CD4-positive, alpha-beta memory T cell (primary cell): ENCODE measurements around the gene SPATS2L. TPM values are rescaled to one million over a fixed set of nuclear protein-coding genes. Genes with fewer than 3 reads are reported as not detected.
A peak's percentile ranks its signal among the peaks of the same experiment; 100 is the strongest.

Source experiments
- CTCF ChIA-PET: fragments of 350-600 bp; sonication (Branson Sonifier 250); formaldehyde crosslinking; loops from one replicate; lab custom pipeline; 2021; ENCODE audit warnings: inconsistent platforms; ENCODE audit not compliant: partially characterized antibody; lab: Charles Lee
- POLR2A ChIA-PET: fragments of 350-600 bp; sonication (Branson Sonifier 250); formaldehyde crosslinking; loops from one replicate; lab custom pipeline; 2021; ENCODE audit not compliant: partially characterized antibody; lab: Charles Lee
- DNase-seq, 5 donors: peaks; one replicate each; pipeline versions ENCODE4 v3.0.0 to v3.0.0-alpha.2; 2020 to 2022; ENCODE audit warnings: mixed read lengths in 1 of 5
- H3K27ac ChIP-seq: one replicate; pipeline ENCODE4 v1.7.0; 2013; ENCODE audit warnings: low read depth, low read length
- H3K27me3 ChIP-seq: 2 replicates; pipeline ENCODE4 v1.7.0; 2013; ENCODE audit warnings: mild to moderate bottlenecking, low read length, moderate library complexity; ENCODE audit not compliant: insufficient read depth
- H3K36me3 ChIP-seq: 2 replicates; pipeline ENCODE4 v1.7.0; 2013; ENCODE audit warnings: mild to moderate bottlenecking, low read length, moderate library complexity; ENCODE audit not compliant: insufficient read depth
- H3K4me1 ChIP-seq: 2 replicates; pipeline ENCODE4 v1.7.0; 2013; ENCODE audit warnings: mild to moderate bottlenecking, low read length, moderate library complexity; ENCODE audit not compliant: insufficient read depth
- H3K4me3 ChIP-seq, 2 donors: one replicate each; pipeline ENCODE4 v1.7.0; 2013; ENCODE audit warnings: low read length in 2 of 2, mild to moderate bottlenecking in 1 of 2
- H3K9me3 ChIP-seq, 2 donors: one replicate each; pipeline ENCODE4 v1.7.0; 2013; ENCODE audit warnings: low read length in 2 of 2, control low read depth in 1 of 2; ENCODE audit not compliant: control insufficient read depth in 1 of 2
- H3K27ac Mint-ChIP-seq, 7 donors: one replicate each; pipeline ENCODE4 v1.8.0; 2020 to 2021; ENCODE audit warnings: mixed read lengths in 7 of 7, mild to moderate bottlenecking in 6 of 7, inconsistent platforms in 3 of 7, moderate library complexity in 3 of 7
- H3K27me3 Mint-ChIP-seq, 2 donors: one replicate each; pipeline ENCODE4 v1.8.0; 2020 to 2021; ENCODE audit warnings: mixed read lengths in 2 of 2
- H3K36me3 Mint-ChIP-seq, 2 donors: one replicate each; pipeline ENCODE4 v1.8.0; 2020 to 2021; ENCODE audit warnings: mixed read lengths in 2 of 2, inconsistent platforms in 1 of 2, mild to moderate bottlenecking in 1 of 2
- H3K4me1 Mint-ChIP-seq, 4 donors: one replicate each; pipeline ENCODE4 v1.8.0; 2020 to 2021; ENCODE audit warnings: mixed read lengths in 4 of 4, mild to moderate bottlenecking in 1 of 4
- H3K4me3 Mint-ChIP-seq, 8 donors: one replicate each; pipeline ENCODE4 v1.8.0; 2020 to 2021; ENCODE audit warnings: mixed read lengths in 8 of 8, mild to moderate bottlenecking in 7 of 8, moderate library complexity in 6 of 8, inconsistent platforms in 3 of 8
- H3K9me3 Mint-ChIP-seq, 8 donors: one replicate each; pipeline ENCODE4 v1.8.0; 2020 to 2021; ENCODE audit warnings: mixed read lengths in 8 of 8, mild to moderate bottlenecking in 5 of 8, inconsistent platforms in 3 of 8, moderate library complexity in 1 of 8
- intact Hi-C: fragments of 100-400 bp; cut with micrococcal nuclease; formaldehyde crosslinking; loops from one replicate; pipeline ENCODE4 v1.15.1; 2023
- polyA plus RNA-seq, 2 donors: library from polyadenylated mRNA; unstranded; fragments of 300-500 nt; fragmentation: Illumina TruSeq; gene quantifications; one replicate each; pipeline ENCODE4 v1.2.3, GENCODE V29; 2021
- total RNA-seq, 2 experiments: library from RNA; stranded (reverse); gene quantifications; one replicate each; pipeline ENCODE4 v1.2.3, GENCODE V29; 2021

Gene SPATS2L
- total and polyA plus RNA-seq, 4 experiments from 2014 or later, result 5.2 to 6.6 (median 6.0) TPM

GRCh38 chr2:200373973-200374416 is 67.5 kb downstream of the SPATS2L start:
- Histone ChIP-seq H3K9me3 (no peaks in the 10 kb centered on the region), H3K27ac (peak overlapping the region; percentile 48), H3K4me3 (peak overlapping the region; percentile 31 to 34), H3K27me3 (no peaks in the 10 kb centered on the region), H3K36me3 (no peaks in the 10 kb centered on the region), H3K4me1 (peaks cover 47% of the 10 kb centered on the region)
- ChIA-PET CTCF (interaction anchor here (1.0 to 3.2 kb wide), 6 partner anchors 11 to 394 kb away, joined by 3 to 11 read pairs (median 4); no protein-coding TSS in a partner anchor), POLR2A (interaction anchor here (0.7 to 6.2 kb wide), 9 partner anchors 10 to 463 kb away, joined by 3 to 39 read pairs (median 3); partner anchors contain the start of genes C2orf69, SGO2 and SPATS2L)
- Mint-ChIP-seq H3K27me3 (no peaks in the 10 kb centered on the region), H3K36me3 (no peaks in the 10 kb centered on the region), H3K9me3 (no peaks in the 10 kb centered on the region), H3K4me1 (peaks cover 28 to 55% (median 43%) of the 10 kb centered on the region in 4 donors), H3K4me3 (peak overlapping the region; percentile 82 to 93 (median 86)), H3K27ac (peak overlapping the region; percentile 75 to 96 (median 94))
- intact Hi-C loops, result loop anchor here (1.0 to 10.0 kb wide), 4 partner anchors 9 to 1661 kb away; partner anchors contain the start of genes FZD7 and SPATS2L
- peak; percentile 52 to 62 (median 58) for DNase-seq

GRCh38 chr2:200376513-200377354 is 70.2 kb downstream of the SPATS2L start:
- peaks cover 55% of the 10 kb centered on the region for H3K4me1 ChIP-seq
- H3K4me3 Mint-ChIP-seq, result peak overlapping the region in 4 of 8 donors; percentile 17 to 63 (median 26)
- CTCF ChIA-PET, result interaction anchor here (1.1 to 3.2 kb wide), 5 partner anchors 10 to 397 kb away, joined by 3 to 11 read pairs (median 3); no protein-coding TSS in a partner anchor

GRCh38 chr2:200377355-200378336 is 71.2 kb downstream of the SPATS2L start:
- H3K36me3 Mint-ChIP-seq, result no peaks in the 10 kb centered on the region
- Histone ChIP-seq H3K36me3 (no peaks in the 10 kb centered on the region), H3K4me1 (peaks cover 55% of the 10 kb centered on the region), H3K9me3 (no peaks in the 10 kb centered on the region), H3K27me3 (no peaks in the 10 kb centered on the region), H3K27ac (no peak overlapping the region), H3K4me3 (no peak overlapping the region)
- no peak for DNase-seq
- H3K9me3 Mint-ChIP-seq, result no peaks in the 10 kb centered on the region
- peak overlapping the region in 3 of 7 donors; percentile 2 to 60 (median 10) for H3K27ac Mint-ChIP-seq
- peak overlapping the region in 1 of 8 donors; percentile 7 for H3K4me3 Mint-ChIP-seq
- intact Hi-C loops, result loop anchor here (10.0 kb wide), 1 partner anchor 1657 kb away; the partner anchor contains the start of gene FZD7
- POLR2A ChIA-PET, result interaction anchor here (6.2 kb wide), 1 partner anchor 90 kb away, joined by 39 read pairs; no protein-coding TSS in a partner anchor
- CTCF ChIA-PET, result interaction anchor here (0.9 to 3.2 kb wide), 3 partner anchors 93 to 398 kb away, joined by 3 to 11 read pairs (median 3); no protein-coding TSS in a partner anchor
- H3K27me3 Mint-ChIP-seq, result no peaks in the 10 kb centered on the region
- H3K4me1 Mint-ChIP-seq, result peaks cover 30 to 73% (median 56%) of the 10 kb centered on the region in 4 donors

More at GRCh38 chr2:200376513-200377354, 70.2 kb downstream of the SPATS2L start:
- Histone ChIP-seq H3K4me3 (no peak overlapping the region), H3K27ac (no peak overlapping the region), H3K27me3 (no peaks in the 10 kb centered on the region), H3K36me3 (no peaks in the 10 kb centered on the region), H3K9me3 (no peaks in the 10 kb centered on the region)
- Mint-ChIP-seq H3K27ac (peak overlapping the region in 6 of 7 donors; percentile 2 to 75 (median 52)), H3K27me3 (no peaks in the 10 kb centered on the region), H3K4me1 (peaks cover 30 to 74% (median 57%) of the 10 kb centered on the region in 4 donors), H3K9me3 (no peaks in the 10 kb centered on the region), H3K36me3 (no peaks in the 10 kb centered on the region)
- intact Hi-C loops, result loop anchor here (10.0 kb wide), 1 partner anchor 1658 kb away; the partner anchor contains the start of gene FZD7
- peak in 4 of 5 donors; percentile 23 to 28 (median 26) for DNase-seq
- POLR2A ChIA-PET, result interaction anchor here (6.2 kb wide), 1 partner anchor 91 kb away, joined by 39 read pairs; no protein-coding TSS in a partner anchor

GRCh38 chr2:200378652-200379290 is 72.3 kb downstream of the SPATS2L start:
- Mint-ChIP-seq H3K27me3 (no peaks in the 10 kb centered on the region), H3K4me3 (no peak overlapping the region), H3K27ac (peak overlapping the region in 4 of 7 donors; percentile 1 to 61 (median 44)), H3K9me3 (no peaks in the 10 kb centered on the region), H3K36me3 (no peaks in the 10 kb centered on the region), H3K4me1 (peaks cover 31 to 70% (median 55%) of the 10 kb centered on the region in 4 donors)
- H3K9me3 ChIP-seq, result no peaks in the 10 kb centered on the region
- no peak overlapping the region for H3K27ac ChIP-seq
- intact Hi-C loops, result loop anchor here (10.0 kb wide), 1 partner anchor 1656 kb away; the partner anchor contains the start of gene FZD7
- no peaks in the 10 kb centered on the region for H3K27me3 ChIP-seq
- H3K4me3 ChIP-seq, result no peak overlapping the region
- ChIA-PET CTCF (interaction anchor here (0.7 to 1.3 kb wide), 2 partner anchors 83 to 102 kb away, joined by 3 read pairs; no protein-coding TSS in a partner anchor), POLR2A (interaction anchor here (1.6 kb wide), 1 partner anchor 423 kb away, joined by 3 read pairs; no protein-coding TSS in a partner anchor)
- no peak for DNase-seq
- no peaks in the 10 kb centered on the region for H3K36me3 ChIP-seq
- peaks cover 51% of the 10 kb centered on the region for H3K4me1 ChIP-seq

- H3K36me3 Mint-ChIP-seq, result no peaks in the 10 kb centered on the region
- peak overlapping the region in 3 of 7 donors; percentile 37 to 74 (median 61) for H3K27ac Mint-ChIP-seq
- no peak overlapping the region for H3K27ac ChIP-seq
- DNase-seq, result no peak
- no peaks in the 10 kb centered on the region for H3K27me3 Mint-ChIP-seq
- no peaks in the 10 kb centered on the region for H3K27me3 ChIP-seq
- H3K4me1 Mint-ChIP-seq, result peaks cover 25 to 62% (median 50%) of the 10 kb centered on the region in 4 donors
- H3K4me3 ChIP-seq, result no peak overlapping the region
- ChIA-PET POLR2A (interaction anchor here (1.6 kb wide), 1 partner anchor 424 kb away, joined by 3 read pairs; no protein-coding TSS in a partner anchor), CTCF (interaction anchor here (0.7 to 1.3 kb wide), 2 partner anchors 82 to 101 kb away, joined by 3 read pairs; no protein-coding TSS in a partner anchor)
- no peaks in the 10 kb centered on the region for H3K9me3 ChIP-seq
- H3K9me3 Mint-ChIP-seq, result no peaks in the 10 kb centered on the region
- peaks cover 47% of the 10 kb centered on the region for H3K4me1 ChIP-seq
- intact Hi-C loops, result loop anchor here (10.0 kb wide), 1 partner anchor 1655 kb away; the partner anchor contains the start of gene FZD7
- no peaks in the 10 kb centered on the region for H3K36me3 ChIP-seq
- H3K4me3 Mint-ChIP-seq, result peak overlapping the region in 3 of 8 donors; percentile 18 to 62 (median 24)
These were observed 73.1 kb downstream of the SPATS2L start for GRCh38 chr2:200379481-200380090.
